Hepatocyte (in vitro differentiated cells): ENCODE data around the gene TRPM1.

Experiments
- EZH2 ChIP-seq: fragments of 200-600 bp; sonication (generic); IDR thresholded peaks from 2 replicates; pipeline ENCODE4 v1.6.1; 2016; ENCODE audit warnings: antibody characterized with exemption, mild to moderate bottlenecking, borderline replicate concordance
- TF ChIP-seq, protein P1 (sequence below): fragments of 200-600 bp; sonication (generic); IDR thresholded peaks from 2 replicates; pipeline ENCODE4 v1.5.1; 2016; ENCODE audit warnings: antibody characterized with exemption, mild to moderate bottlenecking; ENCODE audit not compliant: poor library complexity

- TF ChIP-seq EZH2: no peak
- TF ChIP-seq, protein P1, sequence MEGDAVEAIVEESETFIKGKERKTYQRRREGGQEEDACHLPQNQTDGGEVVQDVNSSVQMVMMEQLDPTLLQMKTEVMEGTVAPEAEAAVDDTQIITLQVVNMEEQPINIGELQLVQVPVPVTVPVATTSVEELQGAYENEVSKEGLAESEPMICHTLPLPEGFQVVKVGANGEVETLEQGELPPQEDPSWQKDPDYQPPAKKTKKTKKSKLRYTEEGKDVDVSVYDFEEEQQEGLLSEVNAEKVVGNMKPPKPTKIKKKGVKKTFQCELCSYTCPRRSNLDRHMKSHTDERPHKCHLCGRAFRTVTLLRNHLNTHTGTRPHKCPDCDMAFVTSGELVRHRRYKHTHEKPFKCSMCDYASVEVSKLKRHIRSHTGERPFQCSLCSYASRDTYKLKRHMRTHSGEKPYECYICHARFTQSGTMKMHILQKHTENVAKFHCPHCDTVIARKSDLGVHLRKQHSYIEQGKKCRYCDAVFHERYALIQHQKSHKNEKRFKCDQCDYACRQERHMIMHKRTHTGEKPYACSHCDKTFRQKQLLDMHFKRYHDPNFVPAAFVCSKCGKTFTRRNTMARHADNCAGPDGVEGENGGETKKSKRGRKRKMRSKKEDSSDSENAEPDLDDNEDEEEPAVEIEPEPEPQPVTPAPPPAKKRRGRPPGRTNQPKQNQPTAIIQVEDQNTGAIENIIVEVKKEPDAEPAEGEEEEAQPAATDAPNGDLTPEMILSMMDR: no peak
These were observed 10.0 kb downstream of the TRPM1 start for GRCh38 chr15:31091481-31091880.
